ENCODE measurements around the gene SORBS1. TPM values are rescaled to one million over a fixed set of nuclear protein-coding genes. Genes with fewer than 3 reads are reported as not detected.

SORBS1 gene
- total RNA-seq, 4 donors from 2014 or later, result 35.1 to 53.1 (median 43.3) TPM

DNA sequence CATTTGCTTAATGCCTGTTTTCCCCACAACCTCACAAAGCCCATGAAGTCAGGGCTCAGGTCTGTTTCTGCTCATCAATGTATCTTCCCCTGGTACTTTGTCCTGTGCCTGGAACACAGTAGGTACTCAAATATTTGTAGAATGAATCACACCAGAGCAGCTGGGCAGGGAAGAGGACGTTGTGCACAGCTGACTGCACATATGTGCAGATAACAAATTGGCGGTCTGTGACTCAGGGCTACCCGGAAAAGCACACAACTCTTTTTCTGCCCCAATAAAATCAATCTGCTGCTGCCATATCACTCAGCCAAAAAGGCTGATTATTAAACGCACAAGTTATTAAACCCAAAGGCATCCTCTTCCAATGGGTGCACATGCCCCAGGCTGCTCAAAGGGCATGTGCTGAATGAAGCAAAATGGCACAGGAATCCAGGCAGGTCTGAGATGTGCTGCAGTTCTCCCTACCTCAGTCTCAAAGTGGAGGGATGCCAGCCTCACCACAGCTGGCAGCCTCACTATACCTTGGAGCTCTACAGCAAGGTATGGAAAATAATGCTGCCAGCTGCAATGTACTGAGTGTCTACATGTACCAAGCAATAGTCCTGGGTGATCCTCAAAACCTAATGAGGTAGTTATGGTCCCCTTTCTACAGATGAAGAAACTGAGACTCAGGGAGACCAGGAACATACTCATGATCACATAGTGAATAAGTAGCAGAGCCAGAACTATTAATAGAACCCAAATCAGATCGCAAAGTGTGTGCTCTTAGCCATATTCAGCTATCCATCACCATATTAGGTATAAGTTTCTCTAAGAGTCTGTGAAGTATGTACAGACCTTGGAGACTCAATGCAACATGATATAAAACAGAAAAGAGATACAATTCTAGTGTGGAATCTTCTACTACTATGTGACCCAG is 43.4 kb downstream of the SORBS1 start:
- intact Hi-C loops (cut with DNase I; ENCODE audit: low total_unique reads), result no loop called here
- no peak for DNase-seq (ENCODE audit: low spot score in 2 of 2)
- TF ChIP-seq, protein P1, sequence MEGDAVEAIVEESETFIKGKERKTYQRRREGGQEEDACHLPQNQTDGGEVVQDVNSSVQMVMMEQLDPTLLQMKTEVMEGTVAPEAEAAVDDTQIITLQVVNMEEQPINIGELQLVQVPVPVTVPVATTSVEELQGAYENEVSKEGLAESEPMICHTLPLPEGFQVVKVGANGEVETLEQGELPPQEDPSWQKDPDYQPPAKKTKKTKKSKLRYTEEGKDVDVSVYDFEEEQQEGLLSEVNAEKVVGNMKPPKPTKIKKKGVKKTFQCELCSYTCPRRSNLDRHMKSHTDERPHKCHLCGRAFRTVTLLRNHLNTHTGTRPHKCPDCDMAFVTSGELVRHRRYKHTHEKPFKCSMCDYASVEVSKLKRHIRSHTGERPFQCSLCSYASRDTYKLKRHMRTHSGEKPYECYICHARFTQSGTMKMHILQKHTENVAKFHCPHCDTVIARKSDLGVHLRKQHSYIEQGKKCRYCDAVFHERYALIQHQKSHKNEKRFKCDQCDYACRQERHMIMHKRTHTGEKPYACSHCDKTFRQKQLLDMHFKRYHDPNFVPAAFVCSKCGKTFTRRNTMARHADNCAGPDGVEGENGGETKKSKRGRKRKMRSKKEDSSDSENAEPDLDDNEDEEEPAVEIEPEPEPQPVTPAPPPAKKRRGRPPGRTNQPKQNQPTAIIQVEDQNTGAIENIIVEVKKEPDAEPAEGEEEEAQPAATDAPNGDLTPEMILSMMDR (IDR thresholded peaks at IDR 0.05), result no peak
- TF ChIP-seq POLR2A (IDR thresholded peaks at IDR 0.05), result no peak
- 39 to 43% methylated on average over 5 of the region's 5 CpGs for WGBS, 2 donors
- H3K4me3 ChIP-seq (ENCODE audit: low read depth, poor library complexity, severe bottlenecking), result no peak overlapping the region

DNA sequence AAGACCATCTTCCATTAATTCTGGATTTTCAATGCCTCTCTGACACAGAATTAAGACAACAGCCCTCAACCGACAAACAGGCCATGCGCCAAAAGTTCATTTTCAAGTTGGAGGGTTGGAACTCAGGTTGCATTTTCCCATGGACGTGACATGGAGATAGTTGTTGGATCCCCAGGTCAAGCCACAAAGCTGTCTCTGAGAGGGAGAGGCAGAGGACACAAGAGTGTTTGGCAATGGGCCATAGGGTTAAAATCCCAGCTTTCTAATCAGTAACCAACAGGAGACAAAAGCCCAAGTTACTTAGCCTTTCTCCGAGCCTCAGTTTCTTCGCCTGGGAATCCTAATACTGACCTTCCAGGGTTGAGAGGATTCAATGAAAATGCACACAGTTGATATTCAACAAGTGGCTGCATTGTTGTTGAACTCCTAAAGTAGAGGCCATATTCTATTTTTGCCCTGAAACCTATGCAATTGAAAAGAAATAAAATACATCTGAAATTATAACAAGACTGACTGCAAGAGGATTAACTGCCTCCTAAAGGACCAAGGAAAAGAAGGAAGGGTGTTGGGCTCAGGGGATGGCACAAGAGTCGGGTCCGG is 44.3 kb downstream of the SORBS1 start:
- intact Hi-C loops (cut with DNase I; ENCODE audit: low total_unique reads), result no loop called here
- no peak for DNase-seq (ENCODE audit: low spot score in 2 of 2)
- no peak overlapping the region for H3K4me3 ChIP-seq (ENCODE audit: low read depth, poor library complexity, severe bottlenecking)
- TF ChIP-seq POLR2A (IDR thresholded peaks at IDR 0.05), result no peak
- TF ChIP-seq, protein P1 (IDR thresholded peaks at IDR 0.05), result no peak
- WGBS, 2 donors, result 90% methylated on average over 7 of the region's 7 CpGs

DNA sequence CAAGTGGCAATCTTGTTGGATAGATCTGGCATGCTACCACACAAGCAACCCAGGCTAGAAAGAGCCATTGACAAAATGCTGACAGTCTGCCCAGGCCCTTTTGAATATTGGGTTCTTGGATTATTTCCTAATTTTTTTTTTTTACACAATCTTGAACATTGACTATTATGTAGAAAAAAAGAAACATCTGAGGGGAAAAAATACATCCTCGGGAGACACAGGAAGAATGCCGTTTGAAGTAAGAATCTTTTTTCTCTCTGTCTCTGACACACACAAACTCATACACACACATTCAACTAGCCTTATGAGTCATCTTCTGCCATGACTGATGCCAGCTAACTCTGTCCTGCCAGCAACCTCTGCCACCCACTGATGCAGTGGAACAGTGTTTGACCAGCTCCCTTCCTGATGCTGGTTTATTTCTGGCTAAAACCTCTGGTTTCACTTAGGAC is 47.2 kb downstream of the SORBS1 start:
- TF ChIP-seq POLR2A (IDR thresholded peaks at IDR 0.05), result no peak
- TF ChIP-seq, protein P1 (IDR thresholded peaks at IDR 0.05), result no peak
- intact Hi-C loops (cut with DNase I; ENCODE audit: low total_unique reads), result no loop called here
- no peak overlapping the region for H3K4me3 ChIP-seq (ENCODE audit: low read depth, poor library complexity, severe bottlenecking)
- 8 to 13% methylated on average over 2 of the region's 2 CpGs for WGBS, 2 donors
- DNase-seq (ENCODE audit: low spot score in 2 of 2), result no peak

DNA sequence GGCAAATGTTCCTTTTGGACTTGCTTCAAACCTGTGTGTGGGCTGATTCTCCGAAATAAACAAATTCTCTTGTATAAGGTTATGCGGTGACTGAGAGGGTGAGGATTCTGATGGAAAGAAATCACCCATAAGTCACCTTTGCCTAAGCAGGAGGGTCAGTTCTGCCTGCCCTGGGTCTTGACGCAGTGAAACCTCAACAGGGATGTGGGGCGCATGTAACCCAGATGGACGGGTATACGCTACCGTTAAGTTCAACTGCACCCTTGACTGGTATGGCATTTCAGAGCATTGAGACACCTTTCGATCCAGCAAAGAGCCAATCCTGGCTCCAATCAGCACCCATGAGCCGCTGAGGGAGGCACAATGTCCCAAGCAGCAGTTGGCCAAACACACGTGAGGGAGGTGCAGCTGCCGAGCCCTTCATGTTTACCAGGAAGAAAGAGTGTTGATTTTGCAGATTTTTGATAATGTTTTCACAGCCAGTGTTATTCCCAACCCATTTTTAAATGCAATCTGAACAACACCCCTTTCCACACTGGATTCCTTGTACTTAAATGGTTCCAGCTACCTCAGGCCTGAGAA is 48.1 kb downstream of the SORBS1 start:
- TF ChIP-seq, protein P1 (IDR thresholded peaks at IDR 0.05), result no peak
- no peak for TF ChIP-seq POLR2A (IDR thresholded peaks at IDR 0.05)
- 72 to 81% methylated on average over 11 of the region's 11 CpGs for WGBS, 2 donors
- no peak overlapping the region for H3K4me3 ChIP-seq (ENCODE audit: low read depth, poor library complexity, severe bottlenecking)
- DNase-seq (ENCODE audit: low spot score in 2 of 2), result no peak
- intact Hi-C loops (cut with DNase I; ENCODE audit: low total_unique reads), result no loop called here

DNA sequence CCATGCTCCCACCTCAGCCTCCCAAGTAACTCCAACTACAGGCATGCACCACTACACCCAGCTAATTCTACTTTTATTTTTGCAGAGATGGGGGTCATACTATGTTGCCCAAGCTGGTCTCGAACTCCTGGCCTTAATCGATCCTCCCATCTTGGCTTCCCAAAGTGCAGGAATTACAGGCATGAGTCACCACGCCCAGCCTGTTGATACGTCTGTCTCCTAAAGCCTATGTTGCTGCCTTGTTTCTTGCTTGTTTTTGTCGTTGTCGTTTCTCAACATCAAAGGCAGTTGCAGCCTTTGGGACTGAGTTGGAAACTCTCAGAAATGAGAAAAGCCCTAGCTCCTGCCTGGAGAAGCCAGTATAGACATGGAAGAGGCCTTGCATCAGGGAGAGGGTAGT is 49.9 kb downstream of the SORBS1 start:
- intact Hi-C loops (cut with DNase I; ENCODE audit: low total_unique reads), result no loop called here
- no peak for DNase-seq (ENCODE audit: low spot score in 2 of 2)
- no peak overlapping the region for H3K4me3 ChIP-seq (ENCODE audit: low read depth, poor library complexity, severe bottlenecking)
- TF ChIP-seq POLR2A (IDR thresholded peaks at IDR 0.05), result no peak
- TF ChIP-seq, protein P1 (IDR thresholded peaks at IDR 0.05), result no peak
- 58 to 60% methylated on average over 6 of the region's 6 CpGs for WGBS, 2 donors
